Coronary artery (tissue), 2 donors: ENCODE measurements around the gene PRR7.

ENCODE experiments used
- DNase-seq: peaks from one replicate; pipeline ENCODE4 v3.0.0-alpha.2; 2017; ENCODE audit warnings: low spot score
- H3K27ac ChIP-seq, 2 donors: fragments of 200-600 bp; sonication (generic); one replicate each; pipeline ENCODE4 v1.5.1; 2016 to 2019
- H3K4me3 ChIP-seq: fragments of 200-600 bp; sonication (generic); 2 replicates; pipeline ENCODE4 v1.5.1; 2016; ENCODE audit warnings: mild to moderate bottlenecking, moderate library complexity
- TF ChIP-seq, protein P1 (sequence below): fragments of 200-600 bp; sonication (generic); IDR thresholded peaks from one replicate; pipeline ENCODE4 v1.5.1; 2019; ENCODE audit warnings: antibody characterized with exemption

PRR7 gene

DNA sequence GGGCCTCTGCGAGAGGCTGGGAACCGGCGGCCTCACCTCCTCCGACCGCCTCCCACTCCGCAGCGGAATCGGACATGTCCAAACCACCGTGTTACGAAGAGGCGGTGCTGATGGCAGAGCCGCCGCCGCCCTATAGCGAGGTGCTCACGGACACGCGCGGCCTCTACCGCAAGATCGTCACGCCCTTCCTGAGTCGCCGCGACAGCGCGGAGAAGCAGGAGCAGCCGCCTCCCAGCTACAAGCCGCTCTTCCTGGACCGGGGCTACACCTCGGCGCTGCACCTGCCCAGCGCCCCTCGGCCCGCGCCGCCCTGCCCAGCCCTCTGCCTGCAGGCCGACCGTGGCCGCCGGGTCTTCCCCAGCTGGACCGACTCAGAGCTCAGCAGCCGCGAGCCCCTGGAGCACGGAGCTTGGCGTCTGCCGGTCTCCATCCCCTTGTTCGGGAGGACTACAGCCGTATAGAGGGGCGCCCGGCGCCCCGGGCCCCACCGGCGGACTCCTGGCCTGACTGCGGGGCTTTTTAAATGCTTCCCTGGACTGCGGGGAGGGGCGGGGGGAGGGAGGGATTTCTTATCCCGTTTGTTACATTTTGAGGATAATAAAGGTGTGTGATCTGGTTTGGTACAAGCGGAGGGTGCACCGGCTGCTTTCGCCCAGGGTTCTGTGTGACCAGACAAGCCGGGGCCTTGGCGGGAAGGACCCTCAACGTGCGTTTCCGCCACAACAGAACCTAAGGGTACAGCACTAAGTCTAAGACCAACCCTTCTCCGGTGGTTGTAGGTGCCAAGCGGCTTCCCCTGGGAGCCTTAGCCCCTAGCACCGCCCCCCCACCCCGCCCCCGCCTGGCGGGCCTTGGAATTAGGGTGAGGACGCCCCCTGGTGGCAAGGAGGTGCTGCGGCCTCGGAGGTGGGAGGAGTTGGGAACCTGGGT is 9.3 kb downstream of the PRR7 start:
- TF ChIP-seq, protein P1, sequence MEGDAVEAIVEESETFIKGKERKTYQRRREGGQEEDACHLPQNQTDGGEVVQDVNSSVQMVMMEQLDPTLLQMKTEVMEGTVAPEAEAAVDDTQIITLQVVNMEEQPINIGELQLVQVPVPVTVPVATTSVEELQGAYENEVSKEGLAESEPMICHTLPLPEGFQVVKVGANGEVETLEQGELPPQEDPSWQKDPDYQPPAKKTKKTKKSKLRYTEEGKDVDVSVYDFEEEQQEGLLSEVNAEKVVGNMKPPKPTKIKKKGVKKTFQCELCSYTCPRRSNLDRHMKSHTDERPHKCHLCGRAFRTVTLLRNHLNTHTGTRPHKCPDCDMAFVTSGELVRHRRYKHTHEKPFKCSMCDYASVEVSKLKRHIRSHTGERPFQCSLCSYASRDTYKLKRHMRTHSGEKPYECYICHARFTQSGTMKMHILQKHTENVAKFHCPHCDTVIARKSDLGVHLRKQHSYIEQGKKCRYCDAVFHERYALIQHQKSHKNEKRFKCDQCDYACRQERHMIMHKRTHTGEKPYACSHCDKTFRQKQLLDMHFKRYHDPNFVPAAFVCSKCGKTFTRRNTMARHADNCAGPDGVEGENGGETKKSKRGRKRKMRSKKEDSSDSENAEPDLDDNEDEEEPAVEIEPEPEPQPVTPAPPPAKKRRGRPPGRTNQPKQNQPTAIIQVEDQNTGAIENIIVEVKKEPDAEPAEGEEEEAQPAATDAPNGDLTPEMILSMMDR, result peak; percentile 86
- DNase-seq, result peak; percentile 97
- peak overlapping the region; percentile 71 for H3K4me3 ChIP-seq
- H3K27ac ChIP-seq, result peak overlapping the region; percentile 22 to 77

DNA sequence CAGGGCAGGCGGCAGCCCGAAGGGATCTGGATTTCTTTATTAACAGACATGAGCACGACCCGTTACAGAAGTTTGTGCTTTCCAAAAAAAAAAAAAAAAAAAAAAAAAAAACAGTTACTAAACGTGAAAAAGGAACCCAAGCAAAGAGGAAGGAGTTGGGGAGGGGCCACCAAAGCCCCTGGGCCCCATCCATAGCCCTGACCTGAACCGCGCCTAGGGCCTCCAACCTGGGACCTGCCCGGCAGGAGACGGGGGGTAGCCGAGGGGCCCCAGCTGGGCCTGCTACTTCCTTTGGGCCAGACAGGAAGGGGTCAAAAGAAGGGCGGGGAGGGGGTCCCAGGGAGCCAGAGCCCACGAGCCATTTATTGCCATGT is 10.0 kb downstream of the PRR7 start:
- Histone ChIP-seq H3K27ac (peak overlapping the region; percentile 22 to 88), H3K4me3 (no peak overlapping the region)
- no peak for DNase-seq
- TF ChIP-seq, protein P1, result no peak

DNA sequence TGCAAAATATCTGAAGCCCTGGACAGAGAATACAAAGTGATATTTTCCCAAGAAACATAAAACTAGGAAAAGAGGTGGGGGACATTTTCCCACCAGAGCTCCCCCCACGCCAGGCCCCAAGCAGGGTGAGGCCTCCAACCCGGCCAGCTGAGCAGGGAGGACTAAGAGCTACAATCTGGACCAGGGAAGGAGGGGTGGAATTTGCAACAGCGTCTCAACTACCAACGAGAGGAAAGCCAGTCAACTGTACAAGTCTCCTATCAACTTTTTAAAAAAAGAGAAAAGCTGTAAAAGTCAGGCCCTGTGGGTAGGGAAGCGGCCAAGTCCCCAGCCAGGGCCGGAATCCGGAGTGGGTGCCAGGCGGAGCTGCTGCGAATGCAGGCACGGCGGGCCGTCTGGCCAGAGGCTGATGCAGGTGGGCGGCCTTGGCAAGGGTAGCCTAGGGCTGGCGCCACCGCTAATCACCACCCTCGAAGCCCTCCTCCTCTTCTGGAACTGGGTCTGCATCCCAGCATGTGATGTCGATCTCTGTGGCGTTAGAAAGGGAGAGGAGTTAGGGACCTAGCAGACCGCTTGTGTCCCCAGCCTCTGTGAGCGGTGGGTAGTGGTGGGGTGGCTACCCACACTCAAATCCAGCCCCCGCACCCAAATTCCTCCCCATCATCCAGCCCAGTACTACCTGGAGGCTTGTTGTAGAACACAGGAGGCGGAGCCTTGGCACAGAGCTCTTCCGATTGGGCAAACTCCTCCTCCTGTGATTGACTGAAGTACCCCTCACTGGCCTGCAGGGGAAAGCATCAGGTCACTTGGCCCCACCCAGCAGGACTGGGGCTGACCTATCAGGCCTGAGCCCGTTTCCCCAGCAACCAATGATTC is 10.6 kb downstream of the PRR7 start:
- TF ChIP-seq, protein P1, result peak; percentile 47
- Histone ChIP-seq H3K27ac (peak overlapping the region; percentile 22 to 88), H3K4me3 (peak overlapping the region; percentile 28)
- peak; percentile 95 for DNase-seq

DNA sequence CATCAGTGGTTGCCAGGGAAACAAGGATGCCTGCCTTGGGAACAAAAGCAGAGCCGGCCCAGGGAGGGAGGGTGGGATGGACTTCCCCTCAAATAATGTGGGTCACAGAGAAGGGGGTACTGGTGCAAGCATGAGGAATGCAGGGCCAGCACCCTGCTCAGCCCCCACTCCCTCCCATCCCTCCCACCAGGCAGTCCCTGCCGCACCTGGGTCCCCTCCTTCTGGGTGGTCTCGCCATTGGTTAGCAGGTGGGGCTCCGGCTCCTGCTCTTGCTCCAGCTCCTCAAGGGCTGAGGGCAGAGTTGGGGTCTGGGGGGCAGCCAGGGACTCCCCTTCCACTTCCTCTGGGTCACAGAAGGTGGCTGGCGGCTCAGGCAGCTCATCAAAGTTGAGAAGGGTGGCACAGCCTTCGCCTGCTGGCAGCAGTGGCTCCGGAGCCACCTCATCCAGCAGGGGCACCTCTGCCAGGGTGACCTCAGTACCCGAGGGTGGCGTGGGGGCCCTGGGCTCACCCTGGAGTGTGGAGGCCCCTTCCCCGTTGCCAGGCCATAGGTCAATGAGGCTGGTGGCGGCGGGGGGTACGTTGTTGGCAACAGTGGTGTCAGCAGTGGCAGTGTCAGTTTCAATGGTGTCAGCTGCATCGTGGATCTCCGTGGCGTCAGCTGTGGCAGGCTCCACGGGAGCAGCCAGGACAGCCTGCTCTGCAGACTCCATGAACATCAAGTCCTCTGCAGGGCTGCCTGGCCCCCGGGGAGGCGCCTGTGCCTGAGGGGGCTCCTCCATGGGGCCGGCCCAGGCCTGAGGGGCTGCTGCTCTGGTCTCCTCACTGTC is 11.5 kb downstream of the PRR7 start:
- TF ChIP-seq, protein P1, result no peak
- Histone ChIP-seq H3K27ac (peak overlapping the region; percentile 22 to 88), H3K4me3 (no peak overlapping the region)
- DNase-seq, result no peak

DNA sequence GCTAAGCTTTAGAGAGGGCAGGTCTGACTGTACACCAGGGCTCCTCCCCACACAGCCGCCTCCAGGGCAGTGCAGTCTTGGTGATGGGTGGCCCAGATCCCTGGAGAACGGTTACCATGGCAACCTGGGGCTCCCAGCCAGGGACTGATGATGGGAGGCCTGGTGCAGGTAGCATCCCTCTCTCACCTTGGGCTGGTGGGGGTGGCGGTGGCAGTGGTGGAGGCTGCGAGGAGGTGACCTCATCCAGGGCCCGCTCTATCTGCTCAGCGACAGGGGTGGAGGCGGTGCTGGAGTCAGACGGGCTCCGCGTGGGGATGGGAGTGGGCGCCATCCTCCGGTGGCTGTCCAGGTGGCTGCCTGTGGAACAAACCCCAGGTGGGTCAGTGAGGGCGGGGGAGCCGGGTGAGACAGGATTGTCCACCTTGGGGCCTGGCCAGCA is 12.3 kb downstream of the PRR7 start:
- no peak overlapping the region for H3K4me3 ChIP-seq
- no peak for DNase-seq
- TF ChIP-seq, protein P1, result no peak
- no peak overlapping the region for H3K27ac ChIP-seq

DNA sequence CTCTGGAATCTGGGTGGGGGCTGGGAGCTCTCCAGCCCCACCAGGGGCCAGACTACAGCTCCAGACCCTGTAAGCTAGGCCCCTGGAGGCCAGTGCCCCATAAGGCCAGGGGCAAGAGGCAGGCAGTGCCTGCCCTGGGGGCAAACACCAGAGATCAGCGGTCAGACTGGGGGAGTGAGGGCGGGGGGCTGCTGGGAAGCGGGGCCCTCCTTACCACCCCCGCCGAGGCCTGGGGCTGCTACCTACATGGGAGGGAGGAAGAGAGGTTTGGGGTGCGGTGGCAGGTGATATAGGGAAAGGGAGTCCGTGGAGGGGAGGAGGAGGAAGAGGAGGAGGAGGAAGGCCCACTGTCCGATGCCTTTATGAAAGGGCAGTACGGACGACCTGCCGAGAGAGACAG is 12.7 kb downstream of the PRR7 start:
- DNase-seq, result no peak
- no peak overlapping the region for H3K27ac ChIP-seq
- TF ChIP-seq, protein P1, result no peak
- no peak overlapping the region for H3K4me3 ChIP-seq
